Heart left ventricle (tissue), 16 donors: ENCODE results near the gene TXLNA. TPM values are rescaled to one million over a fixed set of nuclear protein-coding genes. Genes with fewer than 3 reads are reported as not detected.
"Not testable (repeated sequence)": the region's sequence is repeated elsewhere in the genome, so short reads cannot be mapped to it uniquely, and the experiment has no call there.

ENCODE experiments used
- ATAC-seq, 4 donors: fragments of 200-7000 bp; cut with Tn5 transposase; one replicate each; pipeline ENCODE4 v1.9.1; 2020 to 2022; ENCODE audit warnings: moderate library complexity in 4 of 4, mild to moderate bottlenecking in 3 of 4, moderate number of reproducible peaks in 1 of 4
- DNase-seq, 5 donors: peaks; one replicate each; pipeline ENCODE4 v3.0.0-alpha.2; 2020
- H3K27ac ChIP-seq, 12 donors: fragments of 200-600 bp; sonication (generic) in 4 of 12; one replicate each; pipeline versions ENCODE4 v1.5.0 to v1.8.0; 2016 to 2022; ENCODE audit warnings: mild to moderate bottlenecking in 2 of 12
- H3K27me3 ChIP-seq, 9 donors: fragments of 200-600 bp; sonication (generic) in 2 of 9; one replicate each; pipeline versions ENCODE4 v1.5.1 to v1.8.0; 2016 to 2022; ENCODE audit warnings: mild to moderate bottlenecking in 3 of 9
- H3K36me3 ChIP-seq, 9 donors: fragments of 200-600 bp; sonication (generic) in 2 of 9; one replicate each; pipeline versions ENCODE4 v1.5.0 to v1.8.0; 2018 to 2022; ENCODE audit warnings: mild to moderate bottlenecking in 2 of 9
- H3K4me1 ChIP-seq, 12 donors: fragments of 200-600 bp; sonication (generic) in 4 of 12; one replicate each; pipeline versions ENCODE4 v1.5.0 to v1.8.0; 2016 to 2022; ENCODE audit warnings: mild to moderate bottlenecking in 3 of 12
- H3K4me3 ChIP-seq, 12 donors: fragments of 200-600 bp; sonication (generic) in 4 of 12; one replicate each; pipeline versions ENCODE4 v1.5.0 to v1.8.0; 2017 to 2022; ENCODE audit warnings: mild to moderate bottlenecking in 9 of 12, moderate library complexity in 4 of 12
- H3K9me3 ChIP-seq, 12 donors: fragments of 200-600 bp; sonication (generic) in 4 of 12; one replicate each; pipeline versions ENCODE4 v1.5.0 to v1.8.0; 2016 to 2022; ENCODE audit warnings: mild to moderate bottlenecking in 1 of 12
- CTCF ChIP-seq, 12 donors: fragments of 200-600 bp; sonication (generic) in 4 of 12; IDR thresholded peaks; one replicate each; pipeline versions ENCODE4 v1.5.0 to v1.8.0; 2018 to 2022; ENCODE audit warnings: antibody characterized with exemption in 12 of 12, mild to moderate bottlenecking in 5 of 12
- POLR2A ChIP-seq, 2 donors: fragments of 450-650 bp; IDR thresholded peaks; one replicate each; pipeline ENCODE4 v1.6.1; 2017; ENCODE audit warnings: antibody characterized with exemption in 2 of 2, mild to moderate bottlenecking in 2 of 2, moderate library complexity in 2 of 2
- WGBS, 4 donors: extraction: QIAGEN DNeasy Blood & Tissue Kit in 2 of 4; methylation state at CpG; one replicate each; pipeline versions ENCODE4 v1.1.5 to v1.1.7; 2013 to 2018; 5-methylcytosine and 5-hydroxymethylcytosine counted together
- intact Hi-C, 10 donors: fragments of 100-400 bp; cut with DNase I; formaldehyde crosslinking; loops; one replicate each; pipeline versions ENCODE4 v1.11.1 to v1.14.2; 2022
- polyA plus RNA-seq, 2 donors: library from polyadenylated mRNA; stranded (reverse); fragments of 200-250 nt; gene quantifications; one replicate each; pipeline ENCODE4 v1.2.3, GENCODE V29; 2013
- total RNA-seq, 9 donors: library from RNA; depleted of rRNA in 2 of 9; stranded (reverse); fragments of >200 nt in 2 of 9; fragmentation: NEBNext Ultra II Directional in 3 of 9; extraction: Animal tissue kit (Norgen Biotek cat#: 25700) in 3 of 9; gene quantifications; one replicate each; pipeline versions ENCODE4 v1.1.0 to v1.2.4, GENCODE V29; 2016 to 2023
- donor health status: ischemic (EF 13 %, LVEDD 7.1; RV severe dilation, severe dysfunction).
- donor health status: healthy with polysubstance abuse.
- donor health status: DM: no; HTN: yes; CAD: no.
- donor health status: DM: no; HTN: no; CAD: no.
- donor health status: ischemic (EF 25% LVEDD 6.9; RV normal size, moderate dysfunction).
- donor health status: ischemic (EF 25% LVEDD 5.7; RV mildly dilated, moderate dysfunction).
- donor health status: healthy.
- donor health status: DM: yes; HTN: yes; CAD: no.
- donor health status: ischemic (EF 35%, LVEDD 5.7; RV mildly dilated, moderate dysfunction).
- donor health status: nonischemic (EF 11% LVEDD 7.7; RV severe dilation, severe dysfunction).
- donor health status: DM: yes; HTN: yes; CAD: no.
- donor health status: PGD.
- donor health status: ischemic (EF 29% LVEDD 5.4; RV normal size, mild dysfunction).
- donor health status: nonischemic (EF 23%, LVEDD 6.1; RV moderate dilation, normal function).

The TXLNA gene
- total and polyA plus RNA-seq, 11 donors: 8.7 to 35.9 (median 18.6) TPM

- intact Hi-C loops: no loop called here
- Histone ChIP-seq H3K4me1 (peaks cover 0 to 49% (median 24%) of the 10 kb centered on the region in 12 donors), H3K9me3 (peaks cover 0 to 10% (median 0%) of the 10 kb centered on the region in 12 donors), H3K36me3 (no peaks in the 10 kb centered on the region), H3K27me3 (no peaks in the 10 kb centered on the region), H3K27ac (peak overlapping the region; percentile 7 to 81 (median 52)), H3K4me3 (no peak overlapping the region)
- WGBS, 4 donors: 37 to 57% (median 51%) methylated on average over 6 of the region's 6 CpGs
- ATAC-seq (peak; percentile 90 to 95 (median 92)), DNase-seq (peak in 4 of 5 donors; percentile 44 to 64 (median 62))
- TF ChIP-seq POLR2A (IDR thresholded peaks at IDR 0.05) (no peak), CTCF (IDR thresholded peaks at IDR 0.05) (no peak)
Observed at GRCh38 chr1:32142446-32143301, 36.8 kb upstream of the TXLNA start.

GRCh38 chr1:32143302-32143695, 36.2 kb upstream of the TXLNA start:
- H3K27me3 ChIP-seq, intact Hi-C loops, DNase-seq, ATAC-seq, H3K4me3 ChIP-seq, H3K36me3 ChIP-seq: not testable (repeated sequence)
- peak overlapping the region in 8 of 12 donors; percentile 7 to 60 (median 38) for H3K27ac ChIP-seq
- H3K9me3 ChIP-seq: peaks cover 0 to 16% (median 0%) of the 10 kb centered on the region in 12 donors
- H3K4me1 ChIP-seq: peaks cover 0 to 49% (median 24%) of the 10 kb centered on the region in 12 donors
- WGBS, 4 donors: 78 to 85% (median 82%) methylated on average over 4 of the region's 4 CpGs

GRCh38 chr1:32144033-32144432, 35.4 kb upstream of the TXLNA start:
- H3K9me3 ChIP-seq: peaks cover 0 to 24% (median 2%) of the 10 kb centered on the region in 12 donors
- no peak overlapping the region for H3K27ac ChIP-seq
- TF ChIP-seq CTCF (IDR thresholded peaks at IDR 0.05) (no peak), POLR2A (IDR thresholded peaks at IDR 0.05) (no peak)
- no peak overlapping the region for H3K4me3 ChIP-seq
- 83 to 94% (median 91%) methylated on average over 3 of the region's 3 CpGs for WGBS, 4 donors
- no peak for DNase-seq
- no peaks in the 10 kb centered on the region for H3K27me3 ChIP-seq
- ATAC-seq: no peak
- intact Hi-C loops: no loop called here
- peaks cover 0 to 11% (median 0%) of the 10 kb centered on the region in 9 donors for H3K36me3 ChIP-seq
- peaks cover 0 to 44% (median 24%) of the 10 kb centered on the region in 12 donors for H3K4me1 ChIP-seq

GRCh38 chr1:32147799-32148198, 31.7 kb upstream of the TXLNA start:
- ATAC-seq, intact Hi-C loops: not testable (repeated sequence)

GRCh38 chr1:32150847-32151246, 28.6 kb upstream of the TXLNA start:
- intact Hi-C loops: no loop called here
- 92 to 97% (median 94%) methylated on average over 9 of the region's 9 CpGs for WGBS, 4 donors
- TF ChIP-seq CTCF (IDR thresholded peaks at IDR 0.05): no peak
- TF ChIP-seq POLR2A (IDR thresholded peaks at IDR 0.05): no peak
- Histone ChIP-seq H3K36me3 (peaks cover 0 to 22% (median 12%) of the 10 kb centered on the region in 9 donors), H3K27me3 (no peaks in the 10 kb centered on the region), H3K9me3 (peaks cover 0 to 32% (median 3%) of the 10 kb centered on the region in 12 donors), H3K27ac (no peak overlapping the region), H3K4me1 (peaks cover 0 to 20% (median 12%) of the 10 kb centered on the region in 12 donors), H3K4me3 (no peak overlapping the region)
- DNase-seq (no peak), ATAC-seq (no peak)

More at GRCh38 chr1:32147799-32148198, 31.7 kb upstream of the TXLNA start:
- peaks cover 0 to 38% (median 20%) of the 10 kb centered on the region in 12 donors for H3K4me1 ChIP-seq
- H3K4me3 ChIP-seq, DNase-seq, H3K27ac ChIP-seq, H3K27me3 ChIP-seq: not testable (repeated sequence)
- H3K36me3 ChIP-seq: peaks cover 0 to 11% (median 0%) of the 10 kb centered on the region in 9 donors
- peaks cover 0 to 32% (median 3%) of the 10 kb centered on the region in 12 donors for H3K9me3 ChIP-seq
- 91 to 99% (median 98%) methylated on average over 5 of the region's 5 CpGs for WGBS, 4 donors
